Liver (tissue), 9 donors: ENCODE data around the gene FIBP. TPM values are rescaled to one million over a fixed set of nuclear protein-coding genes. Genes with fewer than 3 reads are reported as not detected.

Source experiments
- DNase-seq: peaks from one replicate; pipeline ENCODE4 v3.0.0-alpha.2; 2017; ENCODE audit warnings: low spot score
- H3K27ac ChIP-seq, 2 donors: one replicate each; pipeline ENCODE4 v1.7.0; 2013; ENCODE audit warnings: inconsistent platforms in 2 of 2, low read length in 2 of 2, control low read depth in 1 of 2, low read depth in 1 of 2, mild to moderate bottlenecking in 1 of 2
- H3K27me3 ChIP-seq, 4 donors: one replicate each; pipeline versions ENCODE4 v1.6.1 to v1.7.0; 2013; ENCODE audit warnings: low read length in 3 of 4, inconsistent platforms in 1 of 4, mild to moderate bottlenecking in 1 of 4, moderate library complexity in 1 of 4; ENCODE audit not compliant: control insufficient read depth in 4 of 4, insufficient read depth in 4 of 4
- H3K36me3 ChIP-seq, 4 donors: one replicate each; pipeline versions ENCODE4 v1.6.1 to v1.7.0; 2013; ENCODE audit warnings: low read length in 3 of 4, mild to moderate bottlenecking in 3 of 4, low read depth in 1 of 4, moderate library complexity in 1 of 4; ENCODE audit not compliant: control insufficient read depth in 4 of 4, insufficient read depth in 3 of 4
- H3K4me1 ChIP-seq, 4 donors: one replicate each; pipeline versions ENCODE4 v1.6.1 to v1.7.0; 2013; ENCODE audit warnings: low read length in 3 of 4, mild to moderate bottlenecking in 3 of 4, moderate library complexity in 1 of 4; ENCODE audit not compliant: control insufficient read depth in 4 of 4, insufficient read depth in 4 of 4
- H3K4me3 ChIP-seq, 3 donors: one replicate each; pipeline versions ENCODE4 v1.6.1 to v1.7.0; 2013; ENCODE audit warnings: low read length in 3 of 3, control low read depth in 1 of 3, low read depth in 1 of 3, mild to moderate bottlenecking in 1 of 3
- H3K9ac ChIP-seq, 2 donors: one replicate each; pipeline ENCODE4 v1.7.0; 2013; ENCODE audit warnings: low read length in 2 of 2, mild to moderate bottlenecking in 2 of 2, moderate library complexity in 2 of 2, control low read depth in 1 of 2, low read depth in 1 of 2
- H3K9me3 ChIP-seq, 4 donors: one replicate each; pipeline versions ENCODE4 v1.6.1 to v1.7.0; 2013; ENCODE audit warnings: low read length in 3 of 4; ENCODE audit not compliant: control insufficient read depth in 4 of 4
- CTCF ChIP-seq: fragments of 150-350 bp; IDR thresholded peaks from 2 replicates; pipeline ENCODE4 v1.5.1; 2017; ENCODE audit warnings: improper control_type of control experiment, low read depth, low read length; ENCODE audit not compliant: missing input control
- EGR1 ChIP-seq, 2 donors: IDR thresholded peaks; 2 replicates each; pipeline ENCODE4 v1.6.1; 2016 to 2018; ENCODE audit warnings: antibody characterized with exemption in 2 of 2, low read depth in 2 of 2
- FOXA1 ChIP-seq: IDR thresholded peaks from 2 replicates; pipeline ENCODE4 v1.6.1; 2016; ENCODE audit warnings: antibody characterized with exemption
- FOXA2 ChIP-seq: IDR thresholded peaks from 2 replicates; pipeline ENCODE4 v1.6.1; 2016; ENCODE audit warnings: antibody characterized with exemption
- GABPA ChIP-seq, 2 donors: IDR thresholded peaks in 1 of 2; conservative IDR thresholded peaks in 1 of 2; 2 replicates each; pipeline ENCODE4 v1.6.1; 2016; ENCODE audit warnings: antibody characterized with exemption in 2 of 2, mild to moderate bottlenecking in 1 of 2, moderate library complexity in 1 of 2
- HNF4A ChIP-seq, 2 donors: conservative IDR thresholded peaks; 2 replicates each; pipeline ENCODE4 v1.6.1; 2016; ENCODE audit warnings: antibody characterized with exemption in 2 of 2, mild to moderate bottlenecking in 2 of 2
- HNF4G ChIP-seq: IDR thresholded peaks from 2 replicates; pipeline ENCODE4 v1.6.1; 2016; ENCODE audit warnings: antibody characterized with exemption
- JUND ChIP-seq, 2 donors: IDR thresholded peaks; 2 replicates each; pipeline ENCODE4 v1.6.1; 2016; ENCODE audit warnings: antibody characterized with exemption in 2 of 2
- REST ChIP-seq: IDR thresholded peaks from 2 replicates; pipeline ENCODE4 v1.6.1; 2016; ENCODE audit warnings: antibody characterized with exemption, mild to moderate bottlenecking
- RXRA ChIP-seq, 2 donors: IDR thresholded peaks; 2 replicates each; pipeline ENCODE4 v1.6.1; 2017 to 2018; ENCODE audit warnings: antibody characterized with exemption in 2 of 2, mild to moderate bottlenecking in 1 of 2
- SP1 ChIP-seq: IDR thresholded peaks from 2 replicates; pipeline ENCODE4 v1.6.1; 2018; ENCODE audit warnings: antibody characterized with exemption, mild to moderate bottlenecking
- TAF1 ChIP-seq: conservative IDR thresholded peaks from 2 replicates; pipeline ENCODE4 v1.6.1; 2016; ENCODE audit warnings: antibody characterized with exemption, mild to moderate bottlenecking
- YY1 ChIP-seq: IDR thresholded peaks from 2 replicates; pipeline ENCODE4 v1.6.1; 2016; ENCODE audit warnings: antibody characterized with exemption, mild to moderate bottlenecking
- ZBTB33 ChIP-seq: IDR thresholded peaks from 2 replicates; pipeline ENCODE4 v1.6.1; 2016; ENCODE audit warnings: antibody characterized with exemption
- WGBS: extraction: QIAGEN DNeasy Blood & Tissue Kit; methylation state at CpG from one replicate; pipeline ENCODE4 v1.1.7; 2013; 5-methylcytosine and 5-hydroxymethylcytosine counted together
- polyA plus RNA-seq, 2 donors: library from polyadenylated mRNA; stranded (reverse) in 1 of 2; unstranded in 1 of 2; fragments of 200-250 nt in 1 of 2; fragments of >200 nt in 1 of 2; fragmentation: Nextera tagmentation in 1 of 2; extraction: Ambion mirVana in 1 of 2; gene quantifications; one replicate each; pipeline versions ENCODE4 v1.2.1 to v1.2.3, GENCODE V29; 2013 to 2015
- total RNA-seq, 2 donors: library from RNA; depleted of rRNA; stranded (reverse); fragments of >200 nt; gene quantifications; one replicate each; pipeline ENCODE4 v1.2.3, GENCODE V29; 2014
- donor health status: healthy.
- donor health status: healthy.
- donor health status: healthy.
- donor health status: healthy.
- donor health status: healthy.

Gene FIBP
- total and polyA plus RNA-seq, 4 donors = 23.7 to 45.4 (median 29.1) TPM

GRCh38 chr11:65907878-65908277 lies 19.6 kb upstream of the FIBP start (continued):
- TF ChIP-seq ZBTB33 = no peak

- TF ChIP-seq EGR1 (IDR thresholded peaks at IDR 0.05; ENCODE audit: low read depth in 2 of 2) (no peak), RXRA (IDR thresholded peaks at IDR 0.05) (no peak), REST (no peak), CTCF (no peak), HNF4A (conservative IDR thresholded peaks at IDR 0.05) (no peak), FOXA2 (no peak), HNF4G (no peak), FOXA1 (no peak), GABPA (IDR thresholded peaks at IDR 0.05 in 1 of 2, conservative IDR thresholded peaks at IDR 0.05 in 1 of 2) (no peak), TAF1 (no peak)
- no peaks in the 10 kb centered on the region for H3K9me3 ChIP-seq
- no peak overlapping the region for H3K4me3 ChIP-seq
- WGBS = 81% methylated on average over 5 of the region's 5 CpGs
- peaks cover 0 to 3% (median 0%) of the 10 kb centered on the region in 4 donors for H3K4me1 ChIP-seq
- no peak for DNase-seq
- no peaks in the 10 kb centered on the region for H3K36me3 ChIP-seq
- no peak overlapping the region for H3K9ac ChIP-seq
- no peak overlapping the region for H3K27ac ChIP-seq
- no peaks in the 10 kb centered on the region for H3K27me3 ChIP-seq
These were observed 18.3 kb upstream of the FIBP start for GRCh38 chr11:65906602-65907001.

- Histone ChIP-seq H3K9ac (no peak overlapping the region), H3K4me3 (no peak overlapping the region), H3K4me1 (peaks cover 0 to 16% (median 10%) of the 10 kb centered on the region in 4 donors), H3K27ac (no peak overlapping the region), H3K27me3 (no peaks in the 10 kb centered on the region), H3K36me3 (peaks cover 0 to 1% (median 0%) of the 10 kb centered on the region in 4 donors), H3K9me3 (no peaks in the 10 kb centered on the region)
- no peak for DNase-seq
- TF ChIP-seq HNF4A (conservative IDR thresholded peaks at IDR 0.05) (no peak), FOXA1 (no peak), FOXA2 (no peak), JUND (IDR thresholded peaks at IDR 0.05) (no peak), YY1 (no peak), RXRA (IDR thresholded peaks at IDR 0.05) (no peak), EGR1 (IDR thresholded peaks at IDR 0.05; ENCODE audit: low read depth in 2 of 2) (no peak), SP1 (no peak), HNF4G (no peak)
- WGBS = 78% methylated on average over 8 of the region's 8 CpGs
These were observed 15.4 kb upstream of the FIBP start for GRCh38 chr11:65903715-65904114.
